ENCODE data around the gene CELSR3.

CELSR3 gene

DNA sequence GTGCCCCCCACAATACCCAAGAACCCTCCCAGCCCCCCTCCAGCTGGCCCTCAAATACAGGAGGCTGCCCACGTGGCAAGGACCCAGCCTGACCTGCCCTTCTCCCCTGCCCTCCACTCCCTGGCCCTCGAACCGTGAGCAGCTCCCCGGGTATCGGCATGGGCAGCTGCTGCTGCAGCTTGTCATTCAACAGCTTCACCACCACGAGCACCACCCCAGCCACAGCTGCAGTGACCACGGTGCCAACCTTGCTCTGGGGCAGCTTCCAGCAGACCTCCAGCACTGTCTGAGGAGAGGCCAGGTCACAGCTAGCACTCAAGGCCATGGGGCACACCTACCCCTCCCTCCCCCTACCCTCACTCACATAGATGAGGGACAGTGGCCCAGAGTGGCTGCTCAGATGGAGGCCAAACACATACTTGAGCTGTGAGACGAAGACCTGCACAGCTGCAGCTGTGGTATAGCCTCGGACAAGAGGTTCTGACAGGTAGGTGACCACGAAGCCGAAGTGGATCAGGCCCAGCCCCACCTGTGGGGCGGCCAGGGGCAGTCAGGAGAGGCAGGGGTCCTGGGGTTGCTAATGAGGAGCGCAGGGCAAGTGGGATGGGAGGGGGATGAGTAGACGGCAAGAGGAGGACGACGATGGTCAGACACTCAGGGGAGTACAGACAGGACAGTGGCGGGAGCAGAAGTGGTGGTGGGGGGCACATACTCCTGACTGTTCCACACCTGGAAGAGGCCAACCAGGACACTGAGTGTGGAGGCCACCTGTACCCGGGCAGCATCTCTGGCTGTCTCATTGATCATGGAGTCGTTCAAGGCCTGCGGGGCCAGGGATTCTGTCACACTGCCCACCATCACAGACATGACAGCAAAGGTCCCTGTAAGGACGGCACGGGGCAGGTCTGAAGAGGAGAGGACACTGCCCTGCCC is 30.9 kb downstream of the CELSR3 start:
- POLR2A ChIA-PET = no interaction called here

DNA sequence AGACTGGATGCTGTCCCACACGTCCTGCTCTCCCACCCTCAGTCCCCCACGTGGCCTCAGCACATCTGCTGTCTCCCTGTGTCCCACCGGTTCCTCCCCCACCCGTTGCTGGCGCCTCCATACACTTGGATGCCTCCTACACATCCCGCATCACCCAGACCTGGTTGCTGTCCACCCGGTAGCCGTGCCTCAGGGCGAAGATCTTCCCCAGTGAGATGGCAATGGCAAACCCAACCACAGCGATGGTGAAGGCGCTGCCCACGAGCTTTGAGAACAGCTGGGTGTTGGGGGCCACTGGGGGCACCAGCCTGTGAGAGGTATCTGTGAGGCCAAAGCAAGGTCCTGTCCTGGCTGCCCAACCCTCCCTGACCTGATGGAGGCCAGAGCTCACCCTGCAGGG is 31.9 kb downstream of the CELSR3 start:
- Histone ChIP-seq H3K27ac (ENCODE audit: insufficient read depth in 1 of 2, low read depth in 1 of 2, low read length in 2 of 2, poor library complexity in 1 of 2, severe bottlenecking in 2 of 2) (no peak overlapping the region), H3K4me3 (ENCODE audit: control insufficient read depth in 1 of 7, extremely low read depth in 1 of 7, insufficient read depth in 4 of 7, low read depth in 2 of 7, low read length in 6 of 7) (no peak overlapping the region), H3K27me3 (replicated peaks in 2 of 5; ENCODE audit: control insufficient read depth in 4 of 5, insufficient read depth in 5 of 5, low read length in 4 of 5) (no peaks in the 10 kb centered on the region), H3K4me1 (ENCODE audit: control extremely low read depth in 1 of 4, control insufficient read depth in 4 of 4, insufficient read depth in 4 of 4, low read length in 3 of 4) (peaks cover 0 to 18% (median 13%) of the 10 kb centered on the region in 4 experiments), H3K9me3 (ENCODE audit: control extremely low read depth in 1 of 5, control insufficient read depth in 4 of 5, insufficient read depth in 2 of 5, low read depth in 1 of 5, low read length in 4 of 5) (no peaks in the 10 kb centered on the region), H3K36me3 (ENCODE audit: control insufficient read depth in 4 of 4, insufficient read depth in 4 of 4, low read length in 3 of 4) (peaks cover 3 to 72% (median 20%) of the 10 kb centered on the region in 4 experiments)
- DNase-seq = no peak
- WGBS (ENCODE audit: insufficient coverage) = 95% methylated on average over 12 of the region's 12 CpGs
- CTCF ChIA-PET = no interaction called here
- POLR2A ChIA-PET = no interaction called here

More for the DNA sequence above, 30.9 kb downstream of the CELSR3 start:
- no peak for DNase-seq
- CTCF ChIA-PET = no interaction called here
- H3K4me1 ChIP-seq (ENCODE audit: control extremely low read depth in 1 of 4, control insufficient read depth in 4 of 4, insufficient read depth in 4 of 4, low read length in 3 of 4) = peaks cover 0 to 27% (median 22%) of the 10 kb centered on the region in 4 experiments
- H3K4me3 ChIP-seq (ENCODE audit: control insufficient read depth in 1 of 7, extremely low read depth in 1 of 7, insufficient read depth in 4 of 7, low read depth in 2 of 7, low read length in 6 of 7) = no peak overlapping the region
- WGBS (ENCODE audit: insufficient coverage) = 93% methylated on average over 10 of the region's 22 CpGs
- H3K27ac ChIP-seq (ENCODE audit: insufficient read depth in 1 of 2, low read depth in 1 of 2, low read length in 2 of 2, poor library complexity in 1 of 2, severe bottlenecking in 2 of 2) = no peak overlapping the region
- peaks cover 3 to 64% (median 16%) of the 10 kb centered on the region in 4 experiments for H3K36me3 ChIP-seq (ENCODE audit: control insufficient read depth in 4 of 4, insufficient read depth in 4 of 4, low read length in 3 of 4)
- H3K27me3 ChIP-seq (replicated peaks in 2 of 5; ENCODE audit: control insufficient read depth in 4 of 5, insufficient read depth in 5 of 5, low read length in 4 of 5) = no peaks in the 10 kb centered on the region
- H3K9me3 ChIP-seq (ENCODE audit: control extremely low read depth in 1 of 5, control insufficient read depth in 4 of 5, insufficient read depth in 2 of 5, low read depth in 1 of 5, low read length in 4 of 5) = no peaks in the 10 kb centered on the region

DNA sequence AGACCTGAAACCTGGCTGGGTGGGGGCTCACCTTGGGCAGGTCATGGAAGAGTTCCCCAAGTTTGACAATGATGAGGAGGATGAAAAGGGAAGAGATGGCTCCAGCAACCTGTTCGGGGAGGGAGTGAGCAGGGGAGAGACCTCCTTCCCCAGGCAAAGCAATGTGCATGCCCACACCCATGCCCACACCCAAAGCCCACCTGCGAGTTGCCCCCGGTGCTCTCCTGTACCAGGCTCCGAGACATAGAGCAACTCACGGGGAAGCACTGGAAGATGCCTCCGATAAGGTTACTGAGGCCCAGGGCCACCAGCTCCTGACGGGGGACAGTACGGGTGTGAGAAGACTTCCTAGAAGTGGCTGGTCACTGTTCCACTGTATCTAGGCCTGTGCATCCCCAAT is 32.3 kb downstream of the CELSR3 start:
- WGBS (ENCODE audit: insufficient coverage) = 92% methylated on average over 7 of the region's 8 CpGs
- no peak overlapping the region for H3K27ac ChIP-seq (ENCODE audit: insufficient read depth in 1 of 2, low read depth in 1 of 2, low read length in 2 of 2, poor library complexity in 1 of 2, severe bottlenecking in 2 of 2)
- DNase-seq = no peak
- H3K4me1 ChIP-seq (ENCODE audit: control extremely low read depth in 1 of 4, control insufficient read depth in 4 of 4, insufficient read depth in 4 of 4, low read length in 3 of 4) = peaks cover 0 to 14% (median 9%) of the 10 kb centered on the region in 4 experiments
- ChIA-PET CTCF (no interaction called here), POLR2A (no interaction called here)
- no peaks in the 10 kb centered on the region for H3K9me3 ChIP-seq (ENCODE audit: control extremely low read depth in 1 of 5, control insufficient read depth in 4 of 5, insufficient read depth in 2 of 5, low read depth in 1 of 5, low read length in 4 of 5)
- H3K27me3 ChIP-seq (replicated peaks in 2 of 5; ENCODE audit: control insufficient read depth in 4 of 5, insufficient read depth in 5 of 5, low read length in 4 of 5) = no peaks in the 10 kb centered on the region
- no peak overlapping the region for H3K4me3 ChIP-seq (ENCODE audit: control insufficient read depth in 1 of 7, extremely low read depth in 1 of 7, insufficient read depth in 4 of 7, low read depth in 2 of 7, low read length in 6 of 7)
- peaks cover 3 to 77% (median 20%) of the 10 kb centered on the region in 4 experiments for H3K36me3 ChIP-seq (ENCODE audit: control insufficient read depth in 4 of 4, insufficient read depth in 4 of 4, low read length in 3 of 4)

DNA sequence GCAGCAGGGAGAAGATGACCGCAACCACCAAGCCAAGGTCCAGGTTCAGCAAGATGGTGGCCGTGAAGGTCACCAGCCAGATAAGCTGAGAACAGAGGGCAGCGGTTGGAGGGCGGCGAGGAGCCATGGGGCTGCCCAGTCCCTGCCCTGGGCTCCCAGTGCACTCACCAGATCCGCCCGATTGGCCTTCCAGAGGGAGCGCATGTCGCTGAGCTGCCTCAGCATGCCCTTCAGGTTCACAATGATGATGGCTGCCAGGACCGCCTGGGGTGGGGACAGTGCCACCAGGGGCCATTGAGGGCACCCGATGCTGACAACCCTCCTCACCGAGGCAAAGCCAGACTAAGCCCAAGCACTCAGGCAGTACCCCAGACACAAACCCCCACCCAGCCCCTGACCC is 32.8 kb downstream of the CELSR3 start:
- no peak for DNase-seq

DNA sequence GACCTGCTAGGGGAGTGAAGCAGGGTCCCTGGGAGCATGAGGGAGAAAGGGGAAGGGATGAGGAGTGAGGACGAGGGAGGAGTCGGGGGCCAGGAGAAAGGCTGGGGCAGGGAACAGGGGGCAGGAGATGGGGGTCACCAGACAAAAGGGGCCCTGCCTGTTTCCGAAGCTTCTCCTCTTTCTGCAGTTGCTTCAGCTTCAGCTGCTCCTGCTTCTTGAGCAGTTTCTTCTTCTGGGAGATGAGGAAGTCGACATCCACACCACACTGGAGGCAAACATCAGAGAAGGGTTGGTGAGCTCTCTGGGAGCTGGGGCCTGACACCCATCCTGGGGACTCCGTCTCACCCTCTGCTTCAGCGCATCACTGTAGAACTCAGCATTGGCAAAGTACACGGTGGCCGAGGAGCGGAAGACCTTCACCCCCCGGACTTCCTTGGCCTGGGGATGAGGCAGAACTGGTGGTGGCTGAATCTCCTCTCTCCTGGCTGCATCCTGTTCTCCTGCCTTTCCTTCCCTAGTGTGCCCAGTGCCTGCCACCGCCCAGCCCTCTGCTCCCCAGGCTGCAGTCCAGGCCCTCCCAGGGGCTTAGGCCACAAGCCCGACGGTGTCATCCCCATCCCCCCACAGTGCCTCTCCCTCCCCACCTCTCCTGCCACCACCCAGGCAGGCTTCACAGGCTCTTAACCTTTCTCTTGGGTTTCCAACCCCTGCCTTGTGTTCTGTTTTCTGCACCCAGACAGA is 34.2 kb downstream of the CELSR3 start:
- ChIA-PET CTCF (no interaction called here), POLR2A (no interaction called here)
- Histone ChIP-seq H3K36me3 (ENCODE audit: control insufficient read depth in 4 of 4, insufficient read depth in 4 of 4, low read length in 3 of 4) (peaks cover 3 to 79% (median 20%) of the 10 kb centered on the region in 4 experiments), H3K4me1 (ENCODE audit: control extremely low read depth in 1 of 4, control insufficient read depth in 4 of 4, insufficient read depth in 4 of 4, low read length in 3 of 4) (peaks cover 0 to 3% (median 0%) of the 10 kb centered on the region in 4 experiments), H3K4me3 (ENCODE audit: control insufficient read depth in 1 of 7, extremely low read depth in 1 of 7, insufficient read depth in 4 of 7, low read depth in 2 of 7, low read length in 6 of 7) (no peak overlapping the region), H3K27ac (ENCODE audit: insufficient read depth in 1 of 2, low read depth in 1 of 2, low read length in 2 of 2, poor library complexity in 1 of 2, severe bottlenecking in 2 of 2) (no peak overlapping the region), H3K9me3 (ENCODE audit: control extremely low read depth in 1 of 5, control insufficient read depth in 4 of 5, insufficient read depth in 2 of 5, low read depth in 1 of 5, low read length in 4 of 5) (no peaks in the 10 kb centered on the region), H3K27me3 (replicated peaks in 2 of 5; ENCODE audit: control insufficient read depth in 4 of 5, insufficient read depth in 5 of 5, low read length in 4 of 5) (no peaks in the 10 kb centered on the region)
- no peak for DNase-seq
- WGBS (ENCODE audit: insufficient coverage) = 93% methylated on average over 13 of the region's 13 CpGs

More for the DNA sequence above, 32.8 kb downstream of the CELSR3 start:
- H3K36me3 ChIP-seq (ENCODE audit: control insufficient read depth in 4 of 4, insufficient read depth in 4 of 4, low read length in 3 of 4) = peaks cover 3 to 79% (median 20%) of the 10 kb centered on the region in 4 experiments
- H3K27me3 ChIP-seq (replicated peaks in 2 of 5; ENCODE audit: control insufficient read depth in 4 of 5, insufficient read depth in 5 of 5, low read length in 4 of 5) = no peaks in the 10 kb centered on the region
- ChIA-PET POLR2A (no interaction called here), CTCF (no interaction called here)
- no peak overlapping the region for H3K4me3 ChIP-seq (ENCODE audit: control insufficient read depth in 1 of 7, extremely low read depth in 1 of 7, insufficient read depth in 4 of 7, low read depth in 2 of 7, low read length in 6 of 7)
- H3K27ac ChIP-seq (ENCODE audit: insufficient read depth in 1 of 2, low read depth in 1 of 2, low read length in 2 of 2, poor library complexity in 1 of 2, severe bottlenecking in 2 of 2) = no peak overlapping the region
- peaks cover 0 to 12% (median 6%) of the 10 kb centered on the region in 4 experiments for H3K4me1 ChIP-seq (ENCODE audit: control extremely low read depth in 1 of 4, control insufficient read depth in 4 of 4, insufficient read depth in 4 of 4, low read length in 3 of 4)
- 98% methylated on average over 12 of the region's 12 CpGs for WGBS (ENCODE audit: insufficient coverage)
- H3K9me3 ChIP-seq (ENCODE audit: control extremely low read depth in 1 of 5, control insufficient read depth in 4 of 5, insufficient read depth in 2 of 5, low read depth in 1 of 5, low read length in 4 of 5) = no peaks in the 10 kb centered on the region

DNA sequence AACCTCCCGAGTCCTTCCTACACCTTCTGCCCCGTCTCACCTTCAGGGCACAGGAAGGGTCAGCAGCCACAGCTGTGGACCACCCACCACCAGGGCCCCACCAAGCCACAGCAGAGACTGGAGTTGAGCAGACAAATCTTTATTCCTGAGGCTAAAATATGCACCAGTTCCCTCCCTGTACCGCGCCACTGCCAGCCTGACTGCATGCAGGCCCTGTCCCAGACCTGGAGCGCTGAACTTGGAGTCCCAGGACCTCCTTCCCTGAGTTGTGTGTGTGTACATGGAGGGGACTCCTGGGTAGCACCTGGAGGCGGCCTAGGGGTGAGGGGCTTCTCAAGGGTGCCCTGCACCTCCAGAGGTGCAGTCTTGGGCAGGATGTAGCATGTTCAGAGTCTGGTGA is 37.1 kb downstream of the CELSR3 start:
- CTCF ChIA-PET = interaction anchor here (0.6 to 2.1 kb wide), 3 partner anchors 10 kb away, joined by 3 to 11 read pairs (median 3); partner anchors contain the start of gene SLC26A6
- DNase-seq = no peak
- POLR2A ChIA-PET = no interaction called here
- no peak overlapping the region for H3K4me3 ChIP-seq (ENCODE audit: control insufficient read depth in 1 of 7, extremely low read depth in 1 of 7, insufficient read depth in 4 of 7, low read depth in 2 of 7, low read length in 6 of 7)
- peaks cover 2 to 53% (median 14%) of the 10 kb centered on the region in 4 experiments for H3K36me3 ChIP-seq (ENCODE audit: control insufficient read depth in 4 of 4, insufficient read depth in 4 of 4, low read length in 3 of 4)
- no peaks in the 10 kb centered on the region for H3K27me3 ChIP-seq (replicated peaks in 2 of 5; ENCODE audit: control insufficient read depth in 4 of 5, insufficient read depth in 5 of 5, low read length in 4 of 5)
- 100% methylated on average over 3 of the region's 6 CpGs for WGBS (ENCODE audit: insufficient coverage)
- no peak overlapping the region for H3K27ac ChIP-seq (ENCODE audit: insufficient read depth in 1 of 2, low read depth in 1 of 2, low read length in 2 of 2, poor library complexity in 1 of 2, severe bottlenecking in 2 of 2)
- peaks cover 0 to 3% (median 0%) of the 10 kb centered on the region in 4 experiments for H3K4me1 ChIP-seq (ENCODE audit: control extremely low read depth in 1 of 4, control insufficient read depth in 4 of 4, insufficient read depth in 4 of 4, low read length in 3 of 4)
- H3K9me3 ChIP-seq (ENCODE audit: control extremely low read depth in 1 of 5, control insufficient read depth in 4 of 5, insufficient read depth in 2 of 5, low read depth in 1 of 5, low read length in 4 of 5) = no peaks in the 10 kb centered on the region

Measured in common myeloid progenitor, CD34-positive (primary cell).